Duodenal mucosa (tissue), 2 donors: ENCODE results near the gene VDAC2.
"Not testable (repeated sequence)": the region's sequence is repeated elsewhere in the genome, so short reads cannot be mapped to it uniquely, and the experiment has no call there.

Experiments used
- H3K27ac ChIP-seq: one replicate; pipeline ENCODE4 v1.7.0; 2013; ENCODE audit warnings: low read depth, low read length
- H3K27me3 ChIP-seq, 2 donors: one replicate each; pipeline ENCODE4 v1.7.0; 2013; ENCODE audit warnings: low read length in 2 of 2, control low read depth in 1 of 2; ENCODE audit not compliant: insufficient read depth in 2 of 2, control insufficient read depth in 1 of 2
- H3K36me3 ChIP-seq, 2 donors: one replicate each; pipeline ENCODE4 v1.7.0; 2013; ENCODE audit warnings: low read length in 2 of 2, control low read depth in 1 of 2; ENCODE audit not compliant: insufficient read depth in 2 of 2, control insufficient read depth in 1 of 2
- H3K4me1 ChIP-seq, 2 donors: one replicate each; pipeline ENCODE4 v1.7.0; 2013; ENCODE audit warnings: low read length in 2 of 2, control low read depth in 1 of 2; ENCODE audit not compliant: insufficient read depth in 2 of 2, control insufficient read depth in 1 of 2
- H3K4me3 ChIP-seq, 2 donors: one replicate each; pipeline ENCODE4 v1.7.0; 2013; ENCODE audit warnings: low read length in 2 of 2, low read depth in 1 of 2
- H3K9ac ChIP-seq, 2 donors: one replicate each; pipeline ENCODE4 v1.7.0; 2013; ENCODE audit warnings: low read length in 2 of 2, low read depth in 1 of 2
- H3K9me3 ChIP-seq, 2 donors: one replicate each; pipeline ENCODE4 v1.7.0; 2013; ENCODE audit warnings: low read length in 2 of 2, control low read depth in 1 of 2; ENCODE audit not compliant: control insufficient read depth in 1 of 2

VDAC2 gene

GRCh38 chr10:75197906-75198305, 12.7 kb upstream of the VDAC2 start:
- Histone ChIP-seq H3K27ac (no peak overlapping the region), H3K27me3 (no peaks in the 10 kb centered on the region), H3K4me3 (no peak overlapping the region), H3K36me3 (no peaks in the 10 kb centered on the region), H3K4me1 (peaks cover 13 to 18% of the 10 kb centered on the region in 2 donors), H3K9ac (no peak overlapping the region), H3K9me3 (no peaks in the 10 kb centered on the region)

- not testable (repeated sequence) for H3K36me3 ChIP-seq, H3K27ac ChIP-seq, H3K9me3 ChIP-seq, H3K4me3 ChIP-seq, H3K27me3 ChIP-seq, H3K9ac ChIP-seq
- H3K4me1 ChIP-seq: peaks cover 13 to 20% of the 10 kb centered on the region in 2 donors
Observed at GRCh38 chr10:75199949-75200348, 10.6 kb upstream of the VDAC2 start.

GRCh38 chr10:75201793-75202307, 8.7 kb upstream of the VDAC2 start:
- Histone ChIP-seq H3K4me1 (peaks cover 13 to 20% of the 10 kb centered on the region in 2 donors), H3K9me3 (no peaks in the 10 kb centered on the region), H3K27me3 (no peaks in the 10 kb centered on the region), H3K4me3 (no peak overlapping the region), H3K9ac (no peak overlapping the region), H3K36me3 (no peaks in the 10 kb centered on the region), H3K27ac (no peak overlapping the region)

GRCh38 chr10:75202321-75203045, 8.1 kb upstream of the VDAC2 start:
- H3K4me1 ChIP-seq: peaks cover 13 to 20% of the 10 kb centered on the region in 2 donors
- no peaks in the 10 kb centered on the region for H3K36me3 ChIP-seq
- no peaks in the 10 kb centered on the region for H3K27me3 ChIP-seq
- no peak overlapping the region for H3K27ac ChIP-seq
- no peaks in the 10 kb centered on the region for H3K9me3 ChIP-seq
- H3K9ac ChIP-seq: no peak overlapping the region
- no peak overlapping the region for H3K4me3 ChIP-seq

- not testable (repeated sequence) for H3K27ac ChIP-seq
- peaks cover 13 to 20% of the 10 kb centered on the region in 2 donors for H3K4me1 ChIP-seq
Observed at GRCh38 chr10:75203046-75203620, 7.5 kb upstream of the VDAC2 start.

GRCh38 chr10:75203724-75204123, 6.9 kb upstream of the VDAC2 start:
- H3K4me1 ChIP-seq: peaks cover 13 to 20% of the 10 kb centered on the region in 2 donors
- H3K27ac ChIP-seq: no peak overlapping the region
- H3K9me3 ChIP-seq: no peaks in the 10 kb centered on the region
- H3K36me3 ChIP-seq: no peaks in the 10 kb centered on the region
- H3K9ac ChIP-seq: no peak overlapping the region
- no peaks in the 10 kb centered on the region for H3K27me3 ChIP-seq
- H3K4me3 ChIP-seq: no peak overlapping the region

More at GRCh38 chr10:75203046-75203620, 7.5 kb upstream of the VDAC2 start:
- not testable (repeated sequence) for H3K36me3 ChIP-seq, H3K27me3 ChIP-seq, H3K9me3 ChIP-seq, H3K4me3 ChIP-seq, H3K9ac ChIP-seq

GRCh38 chr10:75205908-75206307, 4.7 kb upstream of the VDAC2 start:
- Histone ChIP-seq H3K4me1 (peaks cover 13 to 20% of the 10 kb centered on the region in 2 donors), H3K36me3 (no peaks in the 10 kb centered on the region), H3K27me3 (no peaks in the 10 kb centered on the region), H3K9me3 (no peaks in the 10 kb centered on the region), H3K27ac (no peak overlapping the region), H3K4me3 (no peak overlapping the region), H3K9ac (no peak overlapping the region)

- H3K27ac ChIP-seq, H3K4me3 ChIP-seq, H3K36me3 ChIP-seq, H3K9ac ChIP-seq, H3K9me3 ChIP-seq, H3K27me3 ChIP-seq: not testable (repeated sequence)
- peaks cover 14 to 15% of the 10 kb centered on the region in 2 donors for H3K4me1 ChIP-seq
Observed at GRCh38 chr10:75206638-75207037, 4.0 kb upstream of the VDAC2 start.

- H3K36me3 ChIP-seq: peaks cover 0 to 3% of the 10 kb centered on the region in 2 donors
- peaks cover 14 to 15% of the 10 kb centered on the region in 2 donors for H3K4me1 ChIP-seq
- no peak overlapping the region for H3K9ac ChIP-seq
- H3K27ac ChIP-seq: no peak overlapping the region
- no peaks in the 10 kb centered on the region for H3K27me3 ChIP-seq
- H3K9me3 ChIP-seq: no peaks in the 10 kb centered on the region
- no peak overlapping the region for H3K4me3 ChIP-seq
Observed at GRCh38 chr10:75207079-75207856, 3.3 kb upstream of the VDAC2 start.

GRCh38 chr10:75207857-75208144, 2.8 kb upstream of the VDAC2 start:
- Histone ChIP-seq H3K27me3 (no peaks in the 10 kb centered on the region), H3K36me3 (peaks cover 0 to 6% of the 10 kb centered on the region in 2 donors), H3K4me3 (no peak overlapping the region), H3K9ac (no peak overlapping the region), H3K27ac (no peak overlapping the region), H3K9me3 (no peaks in the 10 kb centered on the region), H3K4me1 (peaks cover 13 to 14% of the 10 kb centered on the region in 2 donors)
